GM12875 (cell line): ENCODE data around the gene MUSK.

Source experiments
- H3K4me3 ChIP-seq: one replicate; pipeline ENCODE4 v1.5.1; 2011; ENCODE audit warnings: low read depth, low read length, control low read depth
- CTCF ChIP-seq: IDR thresholded peaks from 2 replicates; pipeline ENCODE4 v1.5.1; 2011; ENCODE audit warnings: low read depth, mild to moderate bottlenecking, control low read depth, inconsistent platforms, low read length, moderate library complexity, borderline replicate concordance; ENCODE audit not compliant: insufficient read depth

MUSK gene

GRCh38 chr9:110753731-110754231 is 85.2 kb downstream of the MUSK start:
- H3K4me3 ChIP-seq = no peak overlapping the region
- no peak for TF ChIP-seq CTCF

GRCh38 chr9:110755179-110755578 is 86.6 kb downstream of the MUSK start:
- TF ChIP-seq CTCF = no peak
- no peak overlapping the region for H3K4me3 ChIP-seq

DNA sequence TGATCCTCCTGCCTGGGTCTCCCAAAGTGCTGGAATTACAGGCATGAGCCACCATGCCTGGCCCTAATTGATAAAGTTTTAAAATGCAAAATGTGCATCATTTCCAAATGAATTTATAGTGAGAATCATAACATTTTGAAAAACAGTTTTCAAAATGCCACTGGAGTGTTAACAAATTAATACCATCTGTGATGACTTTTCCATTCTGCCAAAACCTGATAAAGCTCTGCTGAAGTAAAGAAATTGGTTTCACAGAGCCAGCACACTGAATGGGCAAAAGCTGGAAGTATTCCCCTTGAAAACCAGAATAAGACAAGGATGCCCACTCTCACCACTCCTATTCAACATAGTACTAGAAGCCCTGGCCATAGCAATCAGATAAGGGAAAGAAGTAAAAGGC is 89.6 kb downstream of the MUSK start:
- TF ChIP-seq CTCF = no peak
- no peak overlapping the region for H3K4me3 ChIP-seq

- H3K4me3 ChIP-seq = no peak overlapping the region
- no peak for TF ChIP-seq CTCF
Observed at GRCh38 chr9:110762783-110763182, 94.2 kb downstream of the MUSK start.

GRCh38 chr9:110763568-110763967 is 95.0 kb downstream of the MUSK start:
- H3K4me3 ChIP-seq = no peak overlapping the region
- TF ChIP-seq CTCF = no peak

DNA sequence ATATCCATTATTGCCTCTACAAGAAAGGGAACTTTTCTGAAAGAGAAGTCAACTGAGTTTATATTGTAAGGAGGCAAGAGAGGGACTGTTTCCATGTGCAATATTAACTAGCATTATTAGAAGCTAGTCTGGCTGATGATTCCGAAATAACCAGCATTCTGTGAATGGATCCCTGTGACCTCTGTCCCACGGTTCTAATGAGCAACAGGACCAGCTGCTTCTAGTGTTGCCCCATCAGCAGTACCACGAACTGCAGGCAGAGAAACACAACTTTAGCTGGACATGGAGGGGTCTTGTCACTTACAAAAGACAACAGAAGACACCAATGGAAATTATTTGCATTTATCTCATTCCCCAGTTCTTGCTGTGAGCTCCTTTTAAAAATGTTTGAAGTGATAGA is 95.4 kb downstream of the MUSK start:
- TF ChIP-seq CTCF = no peak
- no peak overlapping the region for H3K4me3 ChIP-seq

GRCh38 chr9:110765926-110766325 is 97.3 kb downstream of the MUSK start:
- H3K4me3 ChIP-seq = no peak overlapping the region
- no peak for TF ChIP-seq CTCF
